PC-9 (cell line): Measurements from ENCODE around the gene SMC6.

Experiments used
- EZH2 ChIP-seq: fragments of 200-600 bp; sonication (generic); IDR thresholded peaks from 2 replicates; pipeline ENCODE4 v1.8.0; 2017; ENCODE audit warnings: antibody characterized with exemption, low read depth
- TF ChIP-seq, protein P1 (sequence below): fragments of 200-600 bp; sonication (generic); conservative IDR thresholded peaks from 2 replicates; pipeline ENCODE4 v1.6.1; 2017; ENCODE audit warnings: mixed run types, antibody characterized with exemption, mild to moderate bottlenecking, moderate library complexity

DNA sequence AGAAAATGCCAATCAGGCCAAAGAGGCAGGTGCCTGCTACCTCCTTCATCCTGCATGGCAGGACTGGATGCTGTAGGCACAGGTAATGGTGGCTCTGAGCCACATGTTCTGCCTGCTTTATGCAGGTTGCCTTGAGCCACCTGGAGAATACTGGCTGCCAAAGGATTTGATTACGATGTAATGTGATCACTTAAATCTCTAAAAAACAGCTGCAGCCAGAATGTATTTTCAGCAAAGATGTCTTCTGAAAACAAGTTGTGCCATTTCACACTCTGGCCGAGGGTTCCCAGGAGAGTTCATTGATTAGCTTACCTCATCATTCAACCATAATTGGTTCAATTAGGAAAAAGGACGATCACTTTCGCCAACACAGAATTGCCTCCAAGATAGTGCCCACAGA lies 44.7 kb upstream of the SMC6 start:
- TF ChIP-seq, protein P1, sequence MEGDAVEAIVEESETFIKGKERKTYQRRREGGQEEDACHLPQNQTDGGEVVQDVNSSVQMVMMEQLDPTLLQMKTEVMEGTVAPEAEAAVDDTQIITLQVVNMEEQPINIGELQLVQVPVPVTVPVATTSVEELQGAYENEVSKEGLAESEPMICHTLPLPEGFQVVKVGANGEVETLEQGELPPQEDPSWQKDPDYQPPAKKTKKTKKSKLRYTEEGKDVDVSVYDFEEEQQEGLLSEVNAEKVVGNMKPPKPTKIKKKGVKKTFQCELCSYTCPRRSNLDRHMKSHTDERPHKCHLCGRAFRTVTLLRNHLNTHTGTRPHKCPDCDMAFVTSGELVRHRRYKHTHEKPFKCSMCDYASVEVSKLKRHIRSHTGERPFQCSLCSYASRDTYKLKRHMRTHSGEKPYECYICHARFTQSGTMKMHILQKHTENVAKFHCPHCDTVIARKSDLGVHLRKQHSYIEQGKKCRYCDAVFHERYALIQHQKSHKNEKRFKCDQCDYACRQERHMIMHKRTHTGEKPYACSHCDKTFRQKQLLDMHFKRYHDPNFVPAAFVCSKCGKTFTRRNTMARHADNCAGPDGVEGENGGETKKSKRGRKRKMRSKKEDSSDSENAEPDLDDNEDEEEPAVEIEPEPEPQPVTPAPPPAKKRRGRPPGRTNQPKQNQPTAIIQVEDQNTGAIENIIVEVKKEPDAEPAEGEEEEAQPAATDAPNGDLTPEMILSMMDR = no peak
- no peak for TF ChIP-seq EZH2
